IMR-90 (cell line): ENCODE measurements around the gene HEATR9. TPM values are rescaled to one million over a fixed set of nuclear protein-coding genes. Genes with fewer than 3 reads are reported as not detected.

Experiments
- ATAC-seq: fragments of 200-7000 bp; cut with Tn5 transposase; 2 replicates; pipeline ENCODE4 v1.9.1; 2020; ENCODE audit warnings: low read depth, mild to moderate bottlenecking, moderate library complexity
- BruUV-seq: library from RNA; stranded (reverse); fragments of 400-500 nt; replicated peaks from 2 replicates; lab custom pipeline; 2021; lab: Mats Ljungman, UMichigan
- CTCF ChIA-PET: fragments of 300-600 bp; formaldehyde crosslinking; extraction: SDS; loops from one replicate; lab custom pipeline; 2021; ENCODE audit warnings: antibody characterized with exemption; lab: Yijun Ruan, JAX
- POLR2A ChIA-PET: fragments of 300-600 bp; sonication (Branson Sonifier 250); formaldehyde crosslinking; loops from one replicate; lab custom pipeline; 2022; ENCODE audit warnings: antibody characterized with exemption; ENCODE audit not compliant: unreplicated experiment; lab: Charles Lee
- DNase-seq: peaks from one replicate; pipeline ENCODE4 v3.0.0; 2013
- H2AFZ ChIP-seq: replicated peaks from 2 replicates; pipeline ENCODE3; 2013; ENCODE audit warnings: low read length, mild to moderate bottlenecking; ENCODE audit not compliant: poor library complexity
- H2AK5ac ChIP-seq: 2 replicates; pipeline ENCODE4 v1.6.1; 2013; ENCODE audit warnings: low read depth, low read length, inconsistent platforms
- H2AK9ac ChIP-seq: replicated peaks from 2 replicates; pipeline ENCODE3; 2013; ENCODE audit warnings: mild to moderate bottlenecking, low read depth, low read length, moderate library complexity; ENCODE audit not compliant: poor library complexity
- H2BK120ac ChIP-seq: 2 replicates; pipeline ENCODE4 v1.6.1; 2013; ENCODE audit warnings: low read depth, low read length, inconsistent platforms
- H2BK15ac ChIP-seq: 3 replicates; pipeline ENCODE4 v1.6.1; 2013; ENCODE audit warnings: low read depth, low read length, inconsistent platforms
- H2BK20ac ChIP-seq: 2 replicates; pipeline ENCODE4 v1.6.1; 2013; ENCODE audit warnings: low read depth, mild to moderate bottlenecking, inconsistent platforms, low read length, moderate library complexity
- H2BK5ac ChIP-seq: 2 replicates; pipeline ENCODE4 v1.6.1; 2013; ENCODE audit warnings: mild to moderate bottlenecking, low read depth, low read length, inconsistent platforms; ENCODE audit not compliant: poor library complexity, severe bottlenecking
- H3K14ac ChIP-seq: replicated peaks from 2 replicates; pipeline ENCODE4 v1.6.1; 2013; ENCODE audit warnings: low read depth, low read length, inconsistent platforms
- H3K18ac ChIP-seq: 2 replicates; pipeline ENCODE4 v1.6.1; 2013; ENCODE audit warnings: low read depth, low read length, control low read depth
- H3K23ac ChIP-seq: 2 replicates; pipeline ENCODE4 v1.6.1; 2013; ENCODE audit warnings: low read depth, low read length, inconsistent platforms
- H3K27ac ChIP-seq: 2 replicates; pipeline ENCODE4 v1.5.1; 2013; ENCODE audit warnings: mild to moderate bottlenecking, control low read depth, low read length; ENCODE audit not compliant: insufficient read depth
- H3K27me3 ChIP-seq: 2 replicates; pipeline ENCODE4 v1.6.1; 2013; ENCODE audit warnings: low read length; ENCODE audit not compliant: control insufficient read depth, insufficient read depth
- H3K36me3 ChIP-seq: 2 replicates; pipeline ENCODE4 v1.6.1; 2013; ENCODE audit warnings: low read length, mixed read lengths; ENCODE audit not compliant: control insufficient read depth, insufficient read depth
- H3K4ac ChIP-seq: 2 replicates; pipeline ENCODE4 v1.6.1; 2013; ENCODE audit warnings: low read depth, low read length, inconsistent platforms
- H3K4me1 ChIP-seq: 2 replicates; pipeline ENCODE4 v1.6.1; 2013; ENCODE audit warnings: low read length, mixed read lengths; ENCODE audit not compliant: control insufficient read depth, insufficient read depth
- H3K4me2 ChIP-seq: 2 replicates; pipeline ENCODE4 v1.6.1; 2013; ENCODE audit warnings: low read depth, mild to moderate bottlenecking, control low read depth, low read length, moderate library complexity
- H3K4me3 ChIP-seq: 2 replicates; pipeline ENCODE4 v1.5.1; 2013; ENCODE audit warnings: low read depth, mild to moderate bottlenecking, control low read depth, low read length, moderate library complexity; ENCODE audit not compliant: insufficient read depth
- H3K56ac ChIP-seq: 2 replicates; pipeline ENCODE4 v1.6.1; 2013; ENCODE audit warnings: low read length, inconsistent platforms; ENCODE audit not compliant: insufficient read depth; ENCODE audit errors: extremely low read depth
- H3K79me1 ChIP-seq, 2 experiments: 2 replicates each; pipeline ENCODE4 v1.6.1; 2013; ENCODE audit warnings: low read length in 2 of 2, inconsistent platforms in 1 of 2, low read depth in 1 of 2
- H3K9ac ChIP-seq: 2 replicates; pipeline ENCODE4 v1.6.1; 2013; ENCODE audit warnings: low read depth, low read length, control low read depth
- H3K9me1 ChIP-seq: 2 replicates; pipeline ENCODE4 v1.6.1; 2013; ENCODE audit warnings: low read length, inconsistent platforms; ENCODE audit not compliant: insufficient read depth
- H3K9me3 ChIP-seq: 2 replicates; pipeline ENCODE4 v1.6.1; 2013; ENCODE audit warnings: low read length; ENCODE audit not compliant: control insufficient read depth, insufficient read depth
- H4K20me1 ChIP-seq: 2 replicates; pipeline ENCODE4 v1.6.1; 2013; ENCODE audit warnings: low read length, inconsistent platforms; ENCODE audit not compliant: insufficient read depth
- H4K5ac ChIP-seq: 2 replicates; pipeline ENCODE4 v1.6.1; 2013; ENCODE audit warnings: mild to moderate bottlenecking, low read depth, low read length, control low read depth
- H4K8ac ChIP-seq, 2 experiments: 2 replicates each; pipeline ENCODE4 v1.6.1; 2013; ENCODE audit warnings: low read depth in 2 of 2, low read length in 2 of 2, control low read depth in 1 of 2, inconsistent platforms in 1 of 2
- H4K91ac ChIP-seq: 2 replicates; pipeline ENCODE4 v1.6.1; 2013; ENCODE audit warnings: low read depth, low read length, inconsistent platforms; ENCODE audit not compliant: insufficient read depth
- FOS ChIP-seq: fragments of 150-350 bp; IDR thresholded peaks from 2 replicates; pipeline ENCODE4 v1.6.1; 2016; ENCODE audit warnings: low read depth, low read length
- MXI1 ChIP-seq: IDR thresholded peaks from 2 replicates; pipeline ENCODE4 v1.6.1; 2012; ENCODE audit warnings: low read depth, mild to moderate bottlenecking, low read length, moderate library complexity, borderline replicate concordance
- POLR2A ChIP-seq: IDR thresholded peaks from 2 replicates; pipeline ENCODE4 v1.6.1; 2012; ENCODE audit warnings: mild to moderate bottlenecking, low read depth, low read length
- RCOR1 ChIP-seq: IDR thresholded peaks from 2 replicates; pipeline ENCODE4 v1.6.1; 2012; ENCODE audit warnings: mild to moderate bottlenecking, low read length, improper control_type of control experiment; ENCODE audit not compliant: insufficient replicate concordance
- RFX5 ChIP-seq: IDR thresholded peaks from 2 replicates; pipeline ENCODE4 v1.8.0; 2012; ENCODE audit warnings: low read depth, mild to moderate bottlenecking, low read length, moderate library complexity
- WGBS, 2 experiments: methylation state at CpG; one replicate each; pipeline versions ENCODE4 v1.1.5 to v1.1.7; 2013; ENCODE audit warnings: missing lambda C conversion rate in 2 of 2; ENCODE audit not compliant: insufficient read length in 1 of 2; ENCODE audit errors: extremely low coverage in 2 of 2; 5-methylcytosine and 5-hydroxymethylcytosine counted together
- dilution Hi-C: fragments of 300-500 bp; cut with HindIII; formaldehyde crosslinking; loops from one replicate; pipeline ENCODE4 v1.14.3; 2018; ENCODE audit warnings: low sequenced_read_pairs; ENCODE audit not compliant: unreplicated experiment
- in situ Hi-C: fragments of 300-500 bp; cut with MboI; formaldehyde crosslinking; loops from 3 replicates; pipeline ENCODE4 v1.14.3; 2019; ENCODE audit warnings: low sequenced_read_pairs, inconsistent platforms, mixed read lengths
- intact Hi-C: fragments of 100-400 bp; cut with micrococcal nuclease; formaldehyde crosslinking; loops from 2 replicates; pipeline ENCODE4 v1.10.0; 2022
- polyA plus RNA-seq, 3 experiments: library from polyadenylated mRNA; depleted of rRNA; stranded (reverse); fragments of >200 nt; gene quantifications; 2 replicates each; pipeline ENCODE4 v1.2.3, GENCODE V29; 2012; ENCODE audit warnings: low replicate concordance in 1 of 3
- total RNA-seq: library from RNA; depleted of rRNA; stranded (reverse); fragments of >200 nt; gene quantifications from 2 replicates; pipeline ENCODE4 v1.2.3, GENCODE V29; 2012

The HEATR9 gene
- total and polyA plus RNA-seq, 2 of the 4 experiments (the other 2 are of a cell fraction): not detected

- no peak overlapping the region for H2AK9ac ChIP-seq
- no peak overlapping the region for H3K56ac ChIP-seq
- H4K5ac ChIP-seq: no peak overlapping the region
- TF ChIP-seq MXI1 (no peak), RCOR1 (no peak), FOS (no peak), RFX5 (no peak), POLR2A (no peak)
- H3K9ac ChIP-seq: no peak overlapping the region
- no peak overlapping the region for H2BK120ac ChIP-seq
- no peak overlapping the region for H2AFZ ChIP-seq
- no peak overlapping the region for H4K8ac ChIP-seq
- H3K9me1 ChIP-seq: no peaks in the 10 kb centered on the region
- no peaks in the 10 kb centered on the region for H3K36me3 ChIP-seq
- ChIA-PET POLR2A (no interaction called here), CTCF (no interaction called here)
- WGBS, 2 experiments: no CpG with 5 or more reads among the region's 5 CpGs
- H3K4ac ChIP-seq: no peak overlapping the region
- H3K14ac ChIP-seq: no peak overlapping the region
- no peak overlapping the region for H2AK5ac ChIP-seq
- H4K91ac ChIP-seq: no peak overlapping the region
- in situ Hi-C loops: no loop called here
- H3K27me3 ChIP-seq: peaks cover 4% of the 10 kb centered on the region
- H2BK20ac ChIP-seq: no peak overlapping the region
- no peaks in the 10 kb centered on the region for H3K4me1 ChIP-seq
- H4K20me1 ChIP-seq: no peaks in the 10 kb centered on the region
- no peak overlapping the region for H3K23ac ChIP-seq
- no peak overlapping the region for H2BK5ac ChIP-seq
- no peak overlapping the region for H3K27ac ChIP-seq
- H3K9me3 ChIP-seq: no peaks in the 10 kb centered on the region
- no peak overlapping the region for H2BK15ac ChIP-seq
- DNase-seq (no peak), ATAC-seq (no peak)
- H3K18ac ChIP-seq: no peak overlapping the region
- dilution Hi-C loops: no loop called here
- no peak overlapping the region for H3K4me3 ChIP-seq
- H3K79me1 ChIP-seq: no peaks in the 10 kb centered on the region
- no peak overlapping the region for H3K4me2 ChIP-seq
- intact Hi-C loops: no loop called here
- BruUV-seq: no TSS peak
Measured at GRCh38 chr17:35903451-35903850, 34.8 kb upstream of the HEATR9 start.
